ENCODE data around the gene ITPR2.
"Not testable (repeated sequence)": the region's sequence is repeated elsewhere in the genome, so short reads cannot be mapped to it uniquely, and the experiment has no call there.

The ITPR2 gene

GRCh38 chr12:26319511-26319910, 513.5 kb downstream of the ITPR2 start:
- no peak for DNase-seq

DNA sequence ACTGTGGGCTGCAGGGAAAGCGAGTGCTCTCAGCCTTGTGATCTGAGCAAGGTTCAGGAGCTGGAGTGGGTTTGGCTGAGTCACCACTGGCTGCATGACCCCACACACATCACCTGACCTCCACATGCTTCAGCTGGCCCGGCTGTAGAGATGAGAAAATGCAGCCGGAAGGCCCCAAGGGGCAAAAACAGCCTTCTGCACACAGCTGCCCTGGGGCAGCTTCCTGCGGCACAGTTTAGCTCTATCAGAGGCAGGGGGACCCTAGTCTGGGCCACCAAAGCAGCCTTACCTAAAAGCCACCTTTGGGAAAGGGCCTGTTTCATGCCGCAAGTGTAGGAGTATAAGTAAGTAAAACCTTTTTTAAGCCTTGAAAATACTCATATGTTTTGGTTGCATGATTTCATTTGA, 514.3 kb downstream of the ITPR2 start:
- DNase-seq, result no peak

DNA sequence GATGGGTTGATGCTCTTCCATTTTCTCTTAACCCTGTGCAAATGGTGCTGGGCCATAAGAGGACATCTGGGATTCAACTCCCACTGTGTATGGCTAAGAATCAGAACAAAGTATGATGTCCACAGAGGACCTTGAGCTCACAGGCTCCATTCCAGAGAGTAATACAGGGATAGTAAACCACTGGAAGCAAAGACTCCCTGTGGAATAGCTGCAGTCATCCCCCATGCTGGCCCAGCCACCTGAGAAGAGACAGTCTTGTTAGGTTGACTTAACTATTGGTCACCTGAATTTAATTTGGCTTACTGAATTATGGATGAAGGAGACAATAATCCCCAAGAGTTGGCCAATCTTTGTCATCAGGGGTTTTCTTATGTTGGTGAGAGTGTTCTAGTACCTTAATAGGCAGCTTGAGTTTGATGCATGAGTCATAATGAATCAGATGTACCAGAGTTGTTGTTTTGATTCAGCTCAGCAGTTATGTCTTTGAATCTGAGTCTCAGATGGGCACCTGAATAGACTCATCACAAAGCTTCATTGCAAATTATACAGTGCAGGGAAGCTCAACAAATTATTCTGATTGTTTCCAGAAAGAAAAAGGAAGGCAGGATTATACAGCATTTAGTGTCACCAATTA, 514.9 kb downstream of the ITPR2 start:
- DNase-seq, result no peak

DNA sequence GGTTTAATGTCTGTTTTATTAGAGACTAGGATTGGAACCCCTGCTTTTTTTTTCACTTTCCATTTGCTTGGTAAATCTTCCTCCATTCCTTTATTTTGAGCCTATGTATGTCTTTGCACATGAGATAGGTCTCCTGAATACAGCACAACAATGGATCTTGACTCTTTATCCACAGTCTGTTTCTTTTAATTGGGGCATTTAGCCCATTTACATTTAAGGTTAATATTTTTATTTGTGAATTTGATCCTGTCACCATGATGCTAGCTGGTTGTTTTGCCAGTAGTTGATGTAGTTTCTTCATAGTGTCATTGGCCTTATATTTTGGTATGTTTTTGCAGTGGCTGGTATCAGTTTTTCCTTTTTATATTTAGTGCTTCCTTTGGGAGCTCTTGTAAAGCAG, 518.9 kb downstream of the ITPR2 start:
- DNase-seq, result not testable (repeated sequence)

DNA sequence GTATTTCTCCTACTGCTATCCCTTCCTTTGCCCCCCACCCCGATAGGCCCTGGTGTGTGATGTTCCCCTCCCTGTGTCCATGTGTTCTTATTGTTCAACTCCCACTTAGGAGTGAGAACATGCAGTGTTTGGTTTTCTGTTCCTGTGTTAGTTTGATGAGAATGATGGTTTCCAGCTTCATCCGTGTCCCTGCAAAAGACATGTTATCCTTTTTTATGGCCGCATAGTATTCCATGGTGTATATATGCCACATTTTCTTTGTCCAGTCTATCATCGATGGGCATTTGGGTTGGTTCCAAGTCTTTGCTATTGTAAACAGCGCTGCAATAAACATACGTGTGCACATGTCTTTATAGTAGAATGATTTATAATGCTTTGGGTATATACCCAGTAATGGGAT, 522.5 kb downstream of the ITPR2 start:
- not testable (repeated sequence) for DNase-seq

DNA sequence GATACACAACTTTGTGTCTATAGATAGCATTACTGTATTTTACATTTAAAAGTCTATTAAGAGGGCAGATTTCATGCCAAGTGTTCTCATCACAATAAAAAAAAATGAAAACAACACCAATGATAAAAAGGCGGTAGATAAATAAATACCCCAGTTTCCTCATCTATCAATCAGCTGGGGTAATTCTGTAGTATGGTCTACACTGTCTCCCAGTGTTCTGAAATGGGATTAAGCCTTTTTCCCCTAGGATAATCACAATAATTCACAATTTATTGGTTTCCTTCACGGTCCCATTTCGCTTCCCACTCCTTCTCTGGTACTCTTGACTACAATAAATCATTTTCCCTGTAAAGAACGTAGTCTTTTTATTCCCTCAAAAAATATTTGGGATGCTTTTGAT, 523.4 kb downstream of the ITPR2 start:
- DNase-seq, result no peak

DNA sequence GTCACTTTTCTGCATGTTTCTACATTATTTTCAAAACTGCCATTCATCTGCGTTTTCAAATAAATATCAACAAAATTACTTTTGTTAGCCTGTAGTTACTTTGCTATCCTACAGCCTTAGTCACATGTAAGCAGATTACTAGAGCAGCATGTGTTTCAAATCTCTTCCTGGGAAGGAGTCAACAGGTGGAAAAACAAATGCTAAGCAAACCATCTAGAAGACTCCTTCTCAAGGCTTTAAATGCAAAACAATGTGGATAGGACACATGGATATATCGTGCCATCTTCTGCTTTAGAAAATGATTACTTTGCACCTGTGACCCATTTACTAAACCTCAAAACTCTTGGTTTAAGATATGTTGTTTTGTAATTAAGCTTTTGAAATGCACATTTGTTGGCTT, 528.7 kb downstream of the ITPR2 start:
- no peak for DNase-seq

DNA sequence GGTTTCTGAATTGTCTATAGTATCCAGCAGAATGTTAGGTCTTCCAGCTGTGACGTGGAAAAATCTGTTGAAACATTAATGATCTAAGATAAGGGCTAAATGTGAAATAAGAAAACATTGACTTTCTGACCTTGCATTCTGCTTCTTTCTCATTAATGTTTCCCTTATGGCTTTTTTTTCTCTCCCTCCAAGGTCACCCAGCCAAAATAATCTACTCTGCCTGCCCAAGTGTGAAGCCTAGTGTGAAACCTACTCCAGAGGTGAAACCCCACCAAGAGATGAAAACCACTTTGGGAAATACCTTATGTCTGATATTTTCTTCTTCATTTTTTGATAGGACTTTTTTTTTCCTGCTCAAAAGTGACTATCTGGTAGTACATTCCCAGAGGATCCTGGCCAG, 529.6 kb downstream of the ITPR2 start:
- no peak for DNase-seq

GRCh38 chr12:26302776-26303175, 530.2 kb downstream of the ITPR2 start:
- no peak for DNase-seq

- DNase-seq, result no peak
These were observed 533.2 kb downstream of the ITPR2 start for GRCh38 chr12:26299751-26300150.

DNA sequence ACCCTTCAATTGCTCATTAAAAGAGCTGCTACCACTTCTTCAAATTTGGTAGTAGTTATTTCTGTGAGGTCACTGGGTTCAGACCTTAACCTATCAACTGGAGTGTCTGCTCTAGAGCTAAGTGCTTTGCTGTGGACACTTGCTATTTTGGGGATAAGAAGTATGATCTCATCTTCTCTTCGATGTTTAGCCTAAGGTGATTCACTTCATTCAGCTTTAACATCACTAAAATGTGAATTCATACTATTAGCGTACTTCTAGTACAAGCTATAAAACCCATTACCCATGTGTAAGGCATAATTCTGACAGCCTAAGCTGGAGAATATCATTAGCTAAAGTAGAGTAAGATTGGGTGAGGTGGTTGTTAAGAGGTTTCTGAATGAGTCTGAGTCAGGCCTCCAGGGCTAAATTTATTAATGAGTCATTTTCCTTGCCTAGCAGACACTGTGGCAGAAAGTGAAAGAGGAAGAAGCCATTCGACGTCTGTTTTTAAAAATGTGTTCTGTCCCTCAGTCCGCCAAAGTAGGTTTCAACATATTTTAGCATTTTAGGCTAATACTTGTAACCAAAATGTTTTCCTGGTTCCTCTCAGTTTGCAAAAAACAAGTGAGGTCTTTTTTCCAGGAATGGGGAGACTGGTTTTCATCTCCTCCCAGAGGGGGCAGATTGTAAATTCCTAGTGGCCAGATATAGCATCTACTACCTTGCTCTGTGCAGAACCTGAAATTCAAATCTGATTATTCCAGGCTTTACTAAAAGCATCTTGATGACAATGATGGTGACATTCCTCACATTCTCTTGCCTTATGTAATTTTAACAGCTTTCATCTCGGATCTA, 534.0 kb downstream of the ITPR2 start:
- no peak for DNase-seq

- no peak for DNase-seq
These were observed 535.5 kb downstream of the ITPR2 start for GRCh38 chr12:26297396-26298070.

GRCh38 chr12:26295001-26295400, 538.0 kb downstream of the ITPR2 start:
- no peak for DNase-seq

GRCh38 chr12:26293612-26294011, 539.4 kb downstream of the ITPR2 start:
- no peak for DNase-seq

DNA sequence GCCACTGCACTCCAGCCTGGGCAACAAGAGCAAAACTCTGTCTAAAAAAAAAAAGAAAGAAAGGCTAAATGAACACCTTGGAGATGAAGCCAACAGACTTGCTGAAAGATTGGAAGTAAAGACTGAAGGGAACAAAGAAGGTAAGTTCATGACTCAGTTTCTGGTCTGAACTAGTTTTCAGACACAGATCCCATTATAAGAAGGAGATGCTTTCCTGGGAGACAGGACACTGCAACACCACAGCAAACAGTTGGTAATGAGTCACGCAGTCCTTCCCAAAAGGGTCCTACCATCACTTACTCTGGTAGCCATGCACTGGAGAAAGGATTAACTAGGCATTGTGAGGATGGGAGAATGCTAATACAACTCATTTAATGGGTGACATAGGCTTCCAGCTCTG, 540.4 kb downstream of the ITPR2 start:
- no peak for DNase-seq

DNA sequence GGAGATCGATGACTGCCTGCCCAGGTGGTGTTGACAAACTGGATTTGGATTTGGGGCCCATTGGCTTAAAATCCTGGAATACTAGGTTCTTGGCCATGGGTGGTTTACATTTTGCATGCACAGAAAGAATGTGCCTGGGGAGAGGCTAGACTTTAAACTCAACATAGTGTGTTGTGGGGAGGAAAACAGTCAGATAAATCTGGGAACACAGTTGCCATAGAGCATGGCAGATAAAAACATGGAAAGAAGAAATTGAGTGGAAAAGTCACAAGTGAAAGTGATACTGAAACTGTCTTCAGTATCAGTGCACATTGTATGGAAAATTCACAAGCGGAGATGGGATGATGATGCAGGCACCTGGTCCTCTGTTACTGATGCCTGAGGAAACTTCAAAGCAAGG, 542.4 kb downstream of the ITPR2 start:
- DNase-seq, result no peak

DNA sequence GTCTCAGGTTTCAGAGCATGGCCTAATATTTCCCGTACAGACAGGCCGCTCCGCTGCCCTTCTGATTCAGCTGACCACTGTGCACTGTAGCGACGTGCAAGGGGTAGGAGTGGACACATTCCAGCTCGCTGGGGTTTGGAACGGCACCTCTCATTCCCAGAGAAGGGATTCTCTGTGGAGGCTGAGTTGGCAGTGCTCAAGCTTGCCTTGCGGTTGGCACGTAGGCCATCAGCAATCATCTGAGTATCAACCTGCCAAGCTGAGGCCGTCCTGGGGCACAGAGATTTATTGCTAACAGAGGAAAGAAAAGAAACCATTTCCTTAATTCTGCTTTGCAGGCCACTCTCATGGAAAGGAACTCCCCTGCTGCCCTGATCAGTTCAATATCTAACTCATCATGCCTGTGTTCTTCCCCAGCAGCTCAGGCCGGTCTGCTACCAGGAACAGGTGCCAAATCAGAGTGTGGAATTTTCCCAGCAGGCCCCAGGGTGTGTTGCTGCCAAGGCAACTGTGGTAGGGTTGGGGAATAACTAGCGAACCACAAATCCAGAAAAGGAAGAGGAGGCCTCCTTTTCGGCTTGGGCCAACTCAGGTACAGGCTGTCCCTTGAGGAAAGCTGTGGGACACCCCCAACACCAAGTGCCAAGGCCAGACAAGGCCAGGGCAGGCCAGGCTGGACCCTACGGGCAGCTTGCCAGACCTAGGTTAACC, 545.2 kb downstream of the ITPR2 start:
- DNase-seq, result no peak
